Measurements from ENCODE around the gene EFNA3.
"Not testable (repeated sequence)": the region's sequence is repeated elsewhere in the genome, so short reads cannot be mapped to it uniquely, and the experiment has no call there.

The EFNA3 gene

GRCh38 chr1:155118090-155118489 lies 39.5 kb downstream of the EFNA3 start:
- not testable (repeated sequence) for DNase-seq

DNA sequence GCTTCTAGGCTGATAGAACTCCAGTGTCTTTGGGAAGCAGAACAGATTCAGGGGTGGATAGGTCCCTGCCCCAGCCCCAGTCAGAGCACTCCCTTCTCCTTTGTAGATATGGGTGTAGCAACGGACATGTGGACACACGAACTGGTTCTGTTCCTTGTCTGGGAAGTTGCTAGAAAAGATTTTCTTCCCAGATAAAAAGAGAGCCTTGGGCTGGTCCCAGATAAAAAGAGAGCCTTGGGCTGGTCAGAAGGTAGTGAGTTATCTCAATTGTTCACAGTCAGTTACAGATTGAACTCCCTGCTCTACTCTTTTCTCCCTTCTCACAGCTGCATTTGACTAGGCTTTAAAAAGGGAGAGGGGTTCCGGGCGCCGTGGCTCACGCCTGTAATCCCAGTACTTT lies 41.6 kb downstream of the EFNA3 start:
- DNase-seq: no peak

DNA sequence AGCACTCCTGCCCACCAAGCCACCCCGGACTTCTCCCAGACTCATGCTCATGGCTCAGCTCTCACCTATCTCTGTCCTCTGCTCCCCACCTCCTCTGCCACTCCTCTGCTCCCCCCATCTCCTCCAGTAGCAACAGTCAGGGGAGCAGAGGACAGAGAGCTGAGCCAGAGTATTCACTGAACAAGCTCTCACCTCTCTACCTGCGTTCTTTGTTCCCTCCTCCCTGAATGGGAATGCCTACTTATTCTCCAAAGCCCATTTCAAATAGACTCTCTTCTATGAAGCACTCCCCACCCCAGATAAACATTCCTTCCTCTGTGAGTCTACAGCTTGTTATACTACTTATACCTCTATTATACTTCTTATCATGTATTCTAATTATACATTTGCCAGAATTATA lies 42.6 kb downstream of the EFNA3 start:
- no peak for DNase-seq

- no peak for DNase-seq
Observed at GRCh38 chr1:155122308-155122707, 43.7 kb downstream of the EFNA3 start.

- no peak for DNase-seq
Observed at GRCh38 chr1:155123801-155124200, 45.2 kb downstream of the EFNA3 start.

DNA sequence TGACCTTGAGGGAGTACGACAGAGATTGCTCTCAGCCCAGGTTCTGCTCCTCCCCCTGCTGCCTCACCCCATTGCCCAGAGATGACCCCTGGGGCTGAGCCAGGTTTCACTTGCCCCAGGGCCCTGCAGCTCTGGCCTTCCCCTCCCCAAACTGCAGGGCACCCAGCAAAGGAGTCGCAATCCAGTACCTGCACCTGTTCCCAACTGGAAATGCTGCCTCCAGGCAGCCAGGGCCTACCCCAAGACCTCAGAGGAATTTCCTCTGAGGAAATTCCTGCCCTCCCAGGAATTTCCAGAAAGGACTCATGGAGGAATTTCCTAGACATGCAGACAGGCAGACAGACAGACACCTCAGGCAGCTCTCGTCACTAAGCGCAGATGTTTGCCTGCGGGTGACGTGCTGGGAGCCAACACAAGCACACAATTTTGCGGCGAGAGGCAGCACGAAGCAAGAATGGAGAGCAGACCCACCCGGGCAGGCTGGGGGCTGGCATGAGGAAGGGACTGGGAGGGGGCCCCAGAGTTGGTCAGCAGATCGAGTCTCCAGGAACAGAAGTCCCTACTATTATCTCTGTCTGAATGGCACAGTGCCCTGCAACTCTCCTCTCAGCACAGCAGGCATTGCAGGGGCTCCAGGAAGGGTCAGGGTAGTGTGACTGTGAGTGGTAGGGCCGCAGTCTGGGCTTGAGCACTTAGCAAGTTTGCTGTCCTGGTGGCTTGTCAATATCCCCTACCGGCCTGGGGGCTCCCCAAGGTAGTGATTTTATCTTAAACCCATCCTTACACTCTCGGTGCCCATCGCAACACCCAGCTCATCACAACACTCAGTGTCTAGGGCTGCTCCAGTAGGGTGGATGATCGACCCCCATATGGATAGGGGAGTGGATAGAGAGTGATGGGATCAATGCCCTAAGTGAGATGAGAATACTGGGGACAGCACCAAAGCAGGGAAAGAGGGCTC lies 46.1 kb downstream of the EFNA3 start:
- no peak for DNase-seq

DNA sequence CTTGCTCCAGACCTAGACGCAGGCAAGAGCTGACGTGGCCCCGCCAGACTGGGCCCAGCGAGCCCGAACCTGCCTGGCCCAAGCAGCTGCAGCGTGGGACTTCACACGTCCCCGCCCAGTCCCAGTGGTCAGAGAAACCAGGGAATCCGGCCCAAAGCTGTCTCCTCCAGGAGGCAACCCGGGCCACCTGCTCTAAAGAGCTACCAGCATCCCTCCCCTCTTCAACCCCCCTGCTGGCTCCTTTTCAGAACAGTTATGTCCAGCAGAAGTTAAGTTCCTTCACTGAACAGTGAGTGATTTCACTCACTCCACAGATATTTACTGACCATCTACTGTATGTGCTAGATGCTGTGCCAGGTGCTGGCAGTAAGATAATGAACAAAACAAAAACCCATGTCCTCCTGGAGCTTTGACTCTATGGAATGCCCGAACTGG lies 46.9 kb downstream of the EFNA3 start:
- no peak for DNase-seq

GRCh38 chr1:155125946-155126555 lies 47.4 kb downstream of the EFNA3 start:
- DNase-seq: no peak

DNA sequence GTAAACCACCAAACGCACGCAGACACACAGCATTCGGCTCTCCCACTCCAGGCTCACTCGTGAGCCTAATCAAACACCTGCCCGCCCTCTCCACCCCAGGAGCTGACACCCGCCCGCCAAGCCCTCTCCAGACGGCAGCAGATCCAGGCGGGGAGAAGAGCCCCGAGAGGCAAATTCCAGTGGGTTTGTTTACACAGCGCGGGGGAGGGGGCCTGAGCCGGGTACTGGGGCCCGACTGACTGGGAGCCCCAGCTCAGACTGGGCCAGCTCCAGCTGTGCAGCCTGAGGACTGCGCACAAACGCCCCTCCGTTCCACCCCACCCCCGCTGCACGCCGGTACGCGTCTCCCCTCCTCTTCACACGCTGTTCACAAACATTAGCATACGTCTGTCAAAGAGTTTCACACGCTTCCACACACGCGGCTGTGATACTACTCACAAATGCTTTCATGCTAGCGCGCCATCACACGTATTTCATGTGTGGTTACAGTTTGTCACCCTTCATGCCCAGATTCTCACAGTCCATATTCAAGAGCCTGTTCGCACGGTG lies 48.0 kb downstream of the EFNA3 start:
- peak in 1 of 2 donors; percentile 21 for DNase-seq

DNA sequence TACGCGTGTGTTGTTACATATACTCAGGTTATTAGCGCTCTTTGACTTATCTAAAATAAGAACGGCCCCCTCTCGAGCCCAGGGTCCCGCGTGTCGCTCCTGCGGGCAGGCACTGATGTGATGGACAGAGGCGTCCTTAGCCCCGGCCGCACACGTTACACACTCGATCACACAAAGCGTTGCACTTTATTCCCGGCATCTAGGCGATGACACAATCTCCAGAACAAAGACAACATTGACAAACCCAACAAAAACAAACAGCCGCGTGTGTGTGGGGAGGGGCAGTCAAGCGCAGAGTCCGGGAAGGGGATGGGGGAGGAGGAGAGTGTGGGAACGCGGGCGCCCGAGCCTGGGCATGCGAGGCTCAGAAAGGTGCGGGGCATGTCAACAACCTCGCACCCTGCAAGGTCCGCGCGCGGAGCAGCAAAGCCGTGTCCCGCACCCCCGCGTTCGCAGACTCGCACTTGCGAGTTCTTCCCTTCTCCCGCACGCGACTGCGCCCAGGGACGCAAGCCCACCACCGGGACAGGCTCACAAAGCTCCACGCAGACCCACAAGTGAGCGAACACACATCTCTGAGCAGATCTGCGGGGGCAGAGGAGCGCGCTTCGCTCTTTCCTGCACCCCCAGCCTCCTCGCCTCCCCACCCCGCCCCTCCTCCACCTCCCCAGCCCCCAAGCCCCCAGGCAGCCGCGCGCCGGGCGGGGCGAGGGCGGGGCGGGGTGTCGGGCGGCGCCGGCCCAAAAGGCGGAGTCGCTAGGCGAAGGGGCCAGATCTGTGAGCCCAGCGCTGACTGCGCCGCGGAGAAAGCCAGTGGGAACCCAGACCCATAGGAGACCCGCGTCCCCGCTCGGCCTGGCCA lies 48.7 kb downstream of the EFNA3 start, which contains the start of gene EFNA1:
Gene EFNA1, plus strand, starts transcription at position 772 of the 862 bp plus-strand sequence. CDS start 102 bp downstream, outside the sequence.
- DNase-seq: peak in 1 of 2 donors; percentile 41

GRCh38 chr1:155127967-155128754 lies 49.5 kb downstream of the EFNA3 start:
- no peak for DNase-seq

DNA sequence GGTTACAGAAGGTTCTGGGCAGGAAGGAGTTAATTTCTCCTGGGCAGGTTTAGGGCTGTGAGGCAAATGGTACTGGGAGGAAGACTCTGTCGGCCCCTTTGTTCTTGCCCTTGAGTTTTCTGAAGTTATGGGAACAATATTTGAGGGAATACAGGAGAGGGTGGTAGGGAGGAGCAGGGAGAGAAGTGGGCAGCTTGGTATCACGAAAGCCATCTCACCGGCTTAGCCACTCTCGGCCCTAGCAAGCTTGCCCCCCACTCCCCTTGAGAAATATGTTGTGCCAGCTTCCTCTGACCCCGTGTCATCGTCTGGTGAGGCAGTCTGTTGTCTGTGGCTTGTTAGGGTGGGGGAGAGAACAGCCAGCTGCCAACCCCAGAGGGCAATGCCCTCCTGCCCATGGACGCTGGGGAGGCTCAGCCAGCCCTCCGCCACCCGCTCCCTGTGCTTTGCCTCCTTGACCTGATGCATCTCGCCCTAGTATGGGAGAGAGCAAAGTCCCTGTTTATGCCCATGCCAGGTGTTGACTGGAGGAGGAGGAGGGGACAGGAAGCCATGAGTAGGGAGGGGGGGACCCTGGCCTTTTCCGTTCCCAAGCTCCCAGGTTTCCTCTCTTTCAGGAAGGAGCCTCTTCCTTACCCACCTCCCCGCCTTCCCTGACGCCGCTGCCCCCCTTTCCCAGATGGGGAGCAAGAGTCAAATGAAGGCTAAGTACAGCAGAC lies 50.3 kb downstream of the EFNA3 start:
- no peak for DNase-seq

GRCh38 chr1:155130272-155131006 lies 51.8 kb downstream of the EFNA3 start:
- DNase-seq: no peak

- no peak for DNase-seq
Observed at GRCh38 chr1:155131285-155131684, 52.6 kb downstream of the EFNA3 start.

DNA sequence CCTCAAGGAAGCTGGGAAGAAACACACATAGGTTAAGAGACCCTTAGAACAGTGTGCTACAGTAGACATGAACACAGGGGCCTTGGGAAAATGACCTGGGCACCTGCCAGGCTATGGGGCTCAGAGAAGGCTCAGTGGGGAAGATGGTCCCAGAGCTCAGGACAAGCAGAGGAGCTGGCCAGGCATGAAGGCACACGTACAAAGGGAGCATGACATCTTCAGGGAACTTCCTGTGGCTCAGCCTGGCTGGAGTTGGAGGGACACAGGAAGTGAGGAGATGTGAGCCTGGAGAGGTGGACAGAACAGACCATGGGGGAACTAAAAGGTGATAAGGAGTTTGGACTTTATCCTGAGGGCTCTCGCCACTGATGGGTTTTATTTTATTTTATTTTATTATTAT lies 53.2 kb downstream of the EFNA3 start:
- no peak for DNase-seq

DNA sequence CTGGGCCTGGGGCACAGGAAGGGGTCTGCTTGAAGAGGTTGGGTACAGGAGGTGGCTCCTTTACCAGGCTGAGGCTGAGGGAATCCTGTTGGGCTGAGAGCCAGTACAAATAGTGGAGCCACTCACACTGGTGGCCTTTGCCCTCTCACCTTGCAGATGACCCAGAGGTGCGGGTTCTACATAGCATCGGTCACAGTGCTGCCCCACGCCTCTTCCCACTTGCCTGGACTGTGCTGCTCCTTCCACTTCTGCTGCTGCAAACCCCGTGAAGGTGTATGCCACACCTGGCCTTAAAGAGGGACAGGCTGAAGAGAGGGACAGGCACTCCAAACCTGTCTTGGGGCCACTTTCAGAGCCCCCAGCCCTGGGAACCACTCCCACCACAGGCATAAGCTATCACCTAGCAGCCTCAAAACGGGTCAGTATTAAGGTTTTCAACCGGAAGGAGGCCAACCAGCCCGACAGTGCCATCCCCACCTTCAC lies 55.2 kb downstream of the EFNA3 start:
- DNase-seq: no peak

DNA sequence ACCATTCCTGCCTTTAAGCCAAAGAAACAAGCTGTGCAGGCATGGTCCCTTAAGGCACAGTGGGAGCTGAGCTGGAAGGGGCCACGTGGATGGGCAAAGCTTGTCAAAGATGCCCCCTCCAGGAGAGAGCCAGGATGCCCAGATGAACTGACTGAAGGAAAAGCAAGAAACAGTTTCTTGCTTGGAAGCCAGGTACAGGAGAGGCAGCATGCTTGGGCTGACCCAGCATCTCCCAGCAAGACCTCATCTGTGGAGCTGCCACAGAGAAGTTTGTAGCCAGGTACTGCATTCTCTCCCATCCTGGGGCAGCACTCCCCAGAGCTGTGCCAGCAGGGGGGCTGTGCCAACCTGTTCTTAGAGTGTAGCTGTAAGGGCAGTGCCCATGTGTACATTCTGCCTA lies 55.7 kb downstream of the EFNA3 start:
- no peak for DNase-seq

GRCh38 chr1:155134880-155135414 lies 56.3 kb downstream of the EFNA3 start:
- peak; percentile 69 to 75 for DNase-seq

- DNase-seq: peak; percentile 93 to 95
Observed at GRCh38 chr1:155135415-155136028, 56.9 kb downstream of the EFNA3 start, which contains the start of gene SLC50A1. Gene SLC50A1 (plus strand): TSS chr1:155135852. CDS start chr1:155135912, 60 bp downstream.
